Measurements from ENCODE around the gene OR2AT4.

OR2AT4 gene

GRCh38 chr11:75031771-75032549 lies 64.7 kb downstream of the OR2AT4 start:
- peak; percentile 18 to 48 for DNase-seq (ENCODE audit: low read depth in 1 of 2, low spot score in 1 of 2)
